T-helper 17 cell (primary cell): ENCODE results near the gene RALGAPA2. TPM values are rescaled to one million over a fixed set of nuclear protein-coding genes. Genes with fewer than 3 reads are reported as not detected.
"Not testable (repeated sequence)": the region's sequence is repeated elsewhere in the genome, so short reads cannot be mapped to it uniquely, and the experiment has no call there.

Source experiments
- ATAC-seq: fragments of 150-1000 bp; cut with Tn5 transposase; 2 replicates; pipeline ENCODE4 v1.10.0; 2021; ENCODE audit warnings: mild to moderate bottlenecking, moderate library complexity
- DNase-seq, 3 donors: peaks; one replicate each; pipeline versions ENCODE4 v3.0.0 to v3.0.0-alpha.2; 2020 to 2021
- H3K9me3 ChIP-seq: one replicate; pipeline ENCODE4 v1.7.0; 2013; ENCODE audit warnings: low read length, mild to moderate bottlenecking; ENCODE audit not compliant: control insufficient read depth, poor library complexity, severe bottlenecking
- H3K27ac Mint-ChIP-seq: one replicate; pipeline ENCODE4 v1.8.0; 2022; ENCODE audit warnings: mild to moderate bottlenecking, moderate library complexity, mixed read lengths
- H3K27me3 Mint-ChIP-seq: one replicate; pipeline ENCODE4 v1.8.0; 2022; ENCODE audit warnings: mixed read lengths
- H3K36me3 Mint-ChIP-seq: one replicate; pipeline ENCODE4 v1.8.0; 2022; ENCODE audit warnings: low read depth, mixed read lengths
- H3K4me1 Mint-ChIP-seq: one replicate; pipeline ENCODE4 v1.8.0; 2022; ENCODE audit warnings: mild to moderate bottlenecking, mixed read lengths
- H3K4me3 Mint-ChIP-seq: one replicate; pipeline ENCODE4 v1.8.0; 2022; ENCODE audit warnings: mild to moderate bottlenecking, moderate library complexity, mixed read lengths
- total RNA-seq, 4 donors: library from RNA in 2 of 4; stranded (reverse) in 2 of 4; gene quantifications; one replicate each; pipeline ENCODE4 v1.2.3 and lab custom pipeline; 2022 to 2026

RALGAPA2 gene
- total RNA-seq, 2 donors from 2014 or later, result 27.8 to 29.5 TPM

GRCh38 chr20:20362774-20363433 is 349.5 kb downstream of the RALGAPA2 start:
- ATAC-seq, result no peak
- H3K4me1 Mint-ChIP-seq, result peaks cover 16% of the 10 kb centered on the region
- H3K9me3 ChIP-seq, result no peaks in the 10 kb centered on the region
- DNase-seq, result no peak
- H3K27me3 Mint-ChIP-seq, result peaks cover 61% of the 10 kb centered on the region
- no peak overlapping the region for H3K4me3 Mint-ChIP-seq
- H3K36me3 Mint-ChIP-seq, result no peaks in the 10 kb centered on the region
- no peak overlapping the region for H3K27ac Mint-ChIP-seq

GRCh38 chr20:20360464-20360863 is 352.0 kb downstream of the RALGAPA2 start:
- ATAC-seq (peak; percentile 58), DNase-seq (no peak)
- H3K36me3 Mint-ChIP-seq, result no peaks in the 10 kb centered on the region
- H3K27ac Mint-ChIP-seq, result no peak overlapping the region
- H3K4me1 Mint-ChIP-seq, result peaks cover 11% of the 10 kb centered on the region
- no peaks in the 10 kb centered on the region for H3K9me3 ChIP-seq
- no peak overlapping the region for H3K4me3 Mint-ChIP-seq
- H3K27me3 Mint-ChIP-seq, result peaks cover 52% of the 10 kb centered on the region

GRCh38 chr20:20359628-20360027 is 352.8 kb downstream of the RALGAPA2 start:
- H3K9me3 ChIP-seq, result no peaks in the 10 kb centered on the region
- H3K27ac Mint-ChIP-seq, result no peak overlapping the region
- DNase-seq (no peak), ATAC-seq (no peak)
- H3K27me3 Mint-ChIP-seq, result peaks cover 44% of the 10 kb centered on the region
- H3K36me3 Mint-ChIP-seq, result no peaks in the 10 kb centered on the region
- peak overlapping the region; percentile 39 for H3K4me3 Mint-ChIP-seq
- peaks cover 11% of the 10 kb centered on the region for H3K4me1 Mint-ChIP-seq

GRCh38 chr20:20358801-20359200 is 353.6 kb downstream of the RALGAPA2 start:
- no peaks in the 10 kb centered on the region for H3K36me3 Mint-ChIP-seq
- DNase-seq (no peak), ATAC-seq (no peak)
- H3K27ac Mint-ChIP-seq, result no peak overlapping the region
- peaks cover 11% of the 10 kb centered on the region for H3K4me1 Mint-ChIP-seq
- H3K27me3 Mint-ChIP-seq, result peaks cover 50% of the 10 kb centered on the region
- no peaks in the 10 kb centered on the region for H3K9me3 ChIP-seq
- no peak overlapping the region for H3K4me3 Mint-ChIP-seq

- not testable (repeated sequence) for ATAC-seq, H3K9me3 ChIP-seq, DNase-seq, H3K27ac Mint-ChIP-seq, H3K36me3 Mint-ChIP-seq, H3K4me1 Mint-ChIP-seq, H3K4me3 Mint-ChIP-seq
- H3K27me3 Mint-ChIP-seq, result peaks cover 41% of the 10 kb centered on the region
These were observed 356.9 kb downstream of the RALGAPA2 start for GRCh38 chr20:20355503-20355902.

- Mint-ChIP-seq H3K27ac (no peak overlapping the region), H3K36me3 (peaks cover 2% of the 10 kb centered on the region), H3K4me3 (no peak overlapping the region), H3K27me3 (peaks cover 47% of the 10 kb centered on the region), H3K4me1 (no peaks in the 10 kb centered on the region)
- ATAC-seq, result no peak
- DNase-seq, result no peak
- H3K9me3 ChIP-seq, result peaks cover 3% of the 10 kb centered on the region
These were observed 358.9 kb downstream of the RALGAPA2 start for GRCh38 chr20:20353576-20353975.

GRCh38 chr20:20344476-20344875 is 368.0 kb downstream of the RALGAPA2 start:
- H3K27me3 Mint-ChIP-seq, result peaks cover 28% of the 10 kb centered on the region
- H3K36me3 Mint-ChIP-seq, result no peaks in the 10 kb centered on the region
- no peak overlapping the region for H3K4me3 Mint-ChIP-seq
- H3K9me3 ChIP-seq, result no peaks in the 10 kb centered on the region
- H3K4me1 Mint-ChIP-seq, result no peaks in the 10 kb centered on the region
- DNase-seq (no peak), ATAC-seq (no peak)
- H3K27ac Mint-ChIP-seq, result no peak overlapping the region

GRCh38 chr20:20343932-20344331 is 368.5 kb downstream of the RALGAPA2 start:
- no peaks in the 10 kb centered on the region for H3K36me3 Mint-ChIP-seq
- no peak for DNase-seq
- H3K9me3 ChIP-seq, result no peaks in the 10 kb centered on the region
- no peak for ATAC-seq
- peaks cover 24% of the 10 kb centered on the region for H3K27me3 Mint-ChIP-seq
- H3K4me3 Mint-ChIP-seq, result no peak overlapping the region
- H3K4me1 Mint-ChIP-seq, result no peaks in the 10 kb centered on the region
- H3K27ac Mint-ChIP-seq, result no peak overlapping the region
